HG02981 (cell line): Measurements from ENCODE around the gene AXIN1.

Experiments used
- ATAC-seq: cut with Tn5 transposase; IDR thresholded peaks from one replicate; pipeline ENCODE4 v1.9.1; 2021; ENCODE audit warnings: mild to moderate bottlenecking, moderate library complexity; ENCODE audit not compliant: unreplicated experiment

Gene AXIN1

GRCh38 chr16:307691-308312 is 44.7 kb downstream of the AXIN1 start:
- no peak for ATAC-seq

- ATAC-seq, result no peak
These were observed 45.6 kb downstream of the AXIN1 start for GRCh38 chr16:306911-307370.

- no peak for ATAC-seq
These were observed 46.5 kb downstream of the AXIN1 start for GRCh38 chr16:305916-306626.

- ATAC-seq, result no peak
These were observed 48.6 kb downstream of the AXIN1 start for GRCh38 chr16:303760-304505.

GRCh38 chr16:301950-302349 is 50.6 kb downstream of the AXIN1 start:
- no peak for ATAC-seq

- ATAC-seq, result no peak
These were observed 51.3 kb downstream of the AXIN1 start for GRCh38 chr16:301235-301634.

GRCh38 chr16:297832-298231 is 54.7 kb downstream of the AXIN1 start:
- no peak for ATAC-seq

GRCh38 chr16:296806-297510 is 55.6 kb downstream of the AXIN1 start:
- no peak for ATAC-seq

- ATAC-seq, result no peak
These were observed 56.2 kb downstream of the AXIN1 start for GRCh38 chr16:296276-296675.

GRCh38 chr16:293043-293775 is 59.3 kb downstream of the AXIN1 start:
- ATAC-seq, result no peak

- no peak for ATAC-seq
These were observed 61.0 kb downstream of the AXIN1 start for GRCh38 chr16:291539-291938.

- no peak for ATAC-seq
These were observed 61.7 kb downstream of the AXIN1 start for GRCh38 chr16:290681-291405.

GRCh38 chr16:290015-290680 is 62.4 kb downstream of the AXIN1 start:
- ATAC-seq, result no peak

- ATAC-seq, result no peak
These were observed 63.0 kb downstream of the AXIN1 start for GRCh38 chr16:289395-289997.

- ATAC-seq, result no peak
These were observed 64.3 kb downstream of the AXIN1 start for GRCh38 chr16:287981-288920.

GRCh38 chr16:287298-287811 is 65.2 kb downstream of the AXIN1 start:
- ATAC-seq, result no peak

- ATAC-seq, result no peak
These were observed 65.8 kb downstream of the AXIN1 start for GRCh38 chr16:286491-287297.
